HG03575 (cell line): ENCODE data around the gene EVA1A.

ENCODE experiments used
- ATAC-seq: cut with Tn5 transposase; IDR thresholded peaks from one replicate; pipeline ENCODE4 v1.9.1; 2021; ENCODE audit not compliant: unreplicated experiment, insufficient number of reproducible peaks, low FRiP score; ENCODE audit errors: extremely low read depth

The EVA1A gene

GRCh38 chr2:75560768-75561565, at the start of gene EVA1A:
Gene EVA1A, minus strand, starts transcription at chr2:75560939. Its CDS starts 42,799 bp downstream, at chr2:75518140.
- ATAC-seq: no peak

- no peak for ATAC-seq
Observed at GRCh38 chr2:75609937-75610508, 49.3 kb upstream of the EVA1A start.

- ATAC-seq: no peak
Observed at GRCh38 chr2:75609334-75609689, 48.6 kb upstream of the EVA1A start.

GRCh38 chr2:75608684-75609333, 48.1 kb upstream of the EVA1A start:
- no peak for ATAC-seq

- ATAC-seq: no peak
Observed at GRCh38 chr2:75607988-75608683, 47.4 kb upstream of the EVA1A start.

- no peak for ATAC-seq
Observed at GRCh38 chr2:75607400-75607798, 46.7 kb upstream of the EVA1A start.

GRCh38 chr2:75606761-75607399, 46.1 kb upstream of the EVA1A start:
- ATAC-seq: no peak

GRCh38 chr2:75605770-75606529, 45.2 kb upstream of the EVA1A start:
- no peak for ATAC-seq

- no peak for ATAC-seq
Observed at GRCh38 chr2:75604484-75604883, 43.7 kb upstream of the EVA1A start.

- ATAC-seq: no peak
Observed at GRCh38 chr2:75603477-75603876, 42.7 kb upstream of the EVA1A start.

- no peak for ATAC-seq
Observed at GRCh38 chr2:75602724-75603342, 42.1 kb upstream of the EVA1A start.

GRCh38 chr2:75600461-75601011, 39.8 kb upstream of the EVA1A start:
- ATAC-seq: no peak

- ATAC-seq: no peak
Observed at GRCh38 chr2:75598589-75599155, 37.9 kb upstream of the EVA1A start.

GRCh38 chr2:75597949-75598348, 37.2 kb upstream of the EVA1A start:
- ATAC-seq: no peak

- no peak for ATAC-seq
Observed at GRCh38 chr2:75596784-75597183, 36.0 kb upstream of the EVA1A start.

- ATAC-seq: no peak
Observed at GRCh38 chr2:75595541-75596395, 35.0 kb upstream of the EVA1A start.

GRCh38 chr2:75594596-75594995, 33.9 kb upstream of the EVA1A start:
- ATAC-seq: no peak
